GM04504 (cell line): Measurements from ENCODE around the gene RNF114.
"Not testable (repeated sequence)": the region's sequence is repeated elsewhere in the genome, so short reads cannot be mapped to it uniquely, and the experiment has no call there.

Source experiments
- DNase-seq: peaks from one replicate; pipeline ENCODE4 v3.0.0-alpha.2; 2012; ENCODE audit warnings: low read depth

The RNF114 gene

GRCh38 chr20:49936153-49937026, at the start of gene RNF114:
Gene RNF114 (plus strand): TSS chr20:49936397. CDS start chr20:49936413, 16 bp downstream.
- peak; percentile 81 for DNase-seq

- DNase-seq, result no peak
Measured at GRCh38 chr20:49886571-49887213, 49.5 kb upstream of the RNF114 start.

GRCh38 chr20:49887251-49888211, 48.7 kb upstream of the RNF114 start:
- DNase-seq, result no peak

- DNase-seq, result peak; percentile 11
Measured at GRCh38 chr20:49888212-49889000, 47.8 kb upstream of the RNF114 start.

GRCh38 chr20:49889001-49889934, 46.9 kb upstream of the RNF114 start:
- no peak for DNase-seq

- DNase-seq, result no peak
Measured at GRCh38 chr20:49889935-49890333, 46.3 kb upstream of the RNF114 start.

- DNase-seq, result no peak
Measured at GRCh38 chr20:49890471-49891361, 45.5 kb upstream of the RNF114 start.

GRCh38 chr20:49891476-49892110, 44.6 kb upstream of the RNF114 start:
- no peak for DNase-seq

- DNase-seq, result no peak
Measured at GRCh38 chr20:49892260-49892659, 43.9 kb upstream of the RNF114 start.

GRCh38 chr20:49892817-49893216, 43.4 kb upstream of the RNF114 start:
- no peak for DNase-seq

- no peak for DNase-seq
Measured at GRCh38 chr20:49893242-49894072, 42.7 kb upstream of the RNF114 start.

GRCh38 chr20:49894073-49894470, 42.1 kb upstream of the RNF114 start:
- DNase-seq, result no peak

- DNase-seq, result not testable (repeated sequence)
Measured at GRCh38 chr20:49895474-49896093, 40.6 kb upstream of the RNF114 start.

- no peak for DNase-seq
Measured at GRCh38 chr20:49896204-49896603, 40.0 kb upstream of the RNF114 start.

GRCh38 chr20:49899541-49900383, 36.4 kb upstream of the RNF114 start:
- no peak for DNase-seq

GRCh38 chr20:49901588-49901987, 34.6 kb upstream of the RNF114 start:
- DNase-seq, result no peak
